Uterine smooth muscle cell (primary cell): ENCODE data around the gene CALD1. TPM values are rescaled to one million over a fixed set of nuclear protein-coding genes. Genes with fewer than 3 reads are reported as not detected.

Source experiments
- total RNA-seq: library from RNA; depleted of rRNA; stranded (reverse); fragments of >200 nt; gene quantifications from 2 replicates; pipeline ENCODE4 v1.2.3, GENCODE V29; 2014

The CALD1 gene, protein sequence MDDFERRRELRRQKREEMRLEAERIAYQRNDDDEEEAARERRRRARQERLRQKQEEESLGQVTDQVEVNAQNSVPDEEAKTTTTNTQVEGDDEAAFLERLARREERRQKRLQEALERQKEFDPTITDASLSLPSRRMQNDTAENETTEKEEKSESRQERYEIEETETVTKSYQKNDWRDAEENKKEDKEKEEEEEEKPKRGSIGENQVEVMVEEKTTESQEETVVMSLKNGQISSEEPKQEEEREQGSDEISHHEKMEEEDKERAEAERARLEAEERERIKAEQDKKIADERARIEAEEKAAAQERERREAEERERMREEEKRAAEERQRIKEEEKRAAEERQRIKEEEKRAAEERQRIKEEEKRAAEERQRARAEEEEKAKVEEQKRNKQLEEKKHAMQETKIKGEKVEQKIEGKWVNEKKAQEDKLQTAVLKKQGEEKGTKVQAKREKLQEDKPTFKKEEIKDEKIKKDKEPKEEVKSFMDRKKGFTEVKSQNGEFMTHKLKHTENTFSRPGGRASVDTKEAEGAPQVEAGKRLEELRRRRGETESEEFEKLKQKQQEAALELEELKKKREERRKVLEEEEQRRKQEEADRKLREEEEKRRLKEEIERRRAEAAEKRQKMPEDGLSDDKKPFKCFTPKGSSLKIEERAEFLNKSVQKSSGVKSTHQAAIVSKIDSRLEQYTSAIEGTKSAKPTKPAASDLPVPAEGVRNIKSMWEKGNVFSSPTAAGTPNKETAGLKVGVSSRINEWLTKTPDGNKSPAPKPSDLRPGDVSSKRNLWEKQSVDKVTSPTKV
- total RNA-seq, result 290 and 609 TPM in 2 replicates

DNA sequence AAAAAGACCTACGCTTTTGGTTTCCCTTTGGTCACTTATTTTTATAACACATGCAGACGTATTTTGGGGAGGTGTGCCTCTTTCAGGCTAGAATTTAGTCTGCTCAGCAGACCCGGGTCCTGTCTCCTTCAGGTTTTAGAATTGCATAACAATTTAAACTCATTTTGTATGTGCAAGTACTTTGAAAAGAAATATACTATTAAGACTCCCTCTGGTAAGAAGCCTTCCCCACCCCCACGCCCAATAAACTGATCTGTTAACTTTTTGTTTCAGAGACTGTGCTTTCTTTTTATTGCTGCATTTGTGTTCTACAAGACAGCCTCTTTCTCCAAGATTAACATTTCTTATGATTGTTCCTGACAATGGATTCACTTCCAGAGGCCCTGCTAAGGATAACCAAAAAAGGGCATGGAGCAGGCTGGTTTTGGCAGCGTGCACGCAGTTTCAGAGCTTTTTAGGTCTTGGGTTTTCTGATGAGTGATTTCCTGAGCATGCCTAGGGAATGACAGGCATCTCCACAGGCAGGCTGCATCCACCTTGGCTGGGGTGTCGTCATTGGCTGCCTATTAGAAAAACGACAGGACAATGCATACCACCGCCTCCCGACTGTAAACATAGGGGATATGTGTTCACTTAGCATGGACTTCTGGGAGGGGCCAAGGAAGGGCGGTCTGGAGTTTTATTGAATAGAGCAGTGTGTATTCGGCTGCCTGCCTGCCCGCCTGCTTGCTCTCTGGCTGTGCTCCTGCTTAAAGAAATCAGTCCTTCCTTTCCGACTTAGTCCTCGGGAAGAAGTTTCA lies at the start of gene CALD1:
CALD1 (plus strand) TSS at position 694 of the 800 bp plus-strand sequence. CDS start 88,100 bp downstream, outside the sequence.

DNA sequence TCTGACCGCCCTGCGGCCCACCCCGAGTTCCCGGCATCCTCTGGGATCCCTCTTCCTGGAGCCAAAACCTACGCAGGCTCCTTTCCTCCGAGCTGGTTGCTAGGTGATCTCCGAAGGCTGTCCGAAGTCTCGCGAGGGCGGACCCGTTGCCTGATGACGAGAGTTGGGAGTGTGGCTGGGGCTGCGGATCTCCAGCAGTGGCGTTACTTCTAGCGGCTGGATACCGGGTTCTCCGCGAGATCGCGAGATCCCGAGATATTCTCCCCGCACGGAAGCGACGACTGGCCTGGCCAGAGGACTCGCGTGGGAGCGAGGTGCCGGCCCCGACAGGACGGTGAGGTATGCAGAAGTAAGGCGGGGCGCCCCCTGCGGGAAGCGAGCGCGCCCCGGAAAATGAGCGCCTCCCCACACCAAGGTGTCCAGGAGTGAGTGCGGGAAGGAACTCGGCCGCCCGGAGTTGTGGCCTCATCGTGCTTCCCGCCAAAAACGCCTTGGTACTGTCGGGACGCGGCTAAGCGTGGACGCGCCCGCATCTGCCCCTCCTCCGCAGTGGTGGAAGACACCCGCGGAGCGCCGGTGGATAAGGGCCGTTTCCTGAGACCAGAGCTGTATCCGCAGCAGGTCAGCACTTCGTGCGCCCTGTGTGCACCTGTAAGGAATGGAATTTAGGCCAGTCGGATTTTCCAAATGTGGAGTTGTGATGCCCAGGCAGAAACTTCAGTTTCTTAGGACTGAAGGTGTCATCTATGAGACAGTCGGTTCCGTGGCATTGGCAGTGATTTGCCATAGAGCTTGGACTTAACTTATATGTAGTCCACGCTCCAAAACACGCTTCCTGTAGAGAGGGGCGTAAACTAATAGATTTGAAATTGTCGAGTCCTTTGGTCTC lies 207.2 kb downstream of the CALD1 start, which contains the start of gene AGBL3:
AGBL3 (plus strand) TSS at position 146 of the 889 bp plus-strand sequence. CDS start 1,426 bp downstream, outside the sequence.

Other genes starting within 250 kb of the CALD1 start
- not detected in 2 replicates for gene AKR1B15, start 230.5 kb upstream of the CALD1 start, total RNA-seq
- gene BPGM, start 132.8 kb upstream of the CALD1 start, total RNA-seq, result 29.0 and 41.3 TPM in 2 replicates
- gene AGBL3, start 206.9 kb downstream of the CALD1 start, total RNA-seq, result 0.89 and 1.00 TPM in 2 replicates